Astrocyte (in vitro differentiated cells and primary cell): ENCODE measurements around the gene IP6K3. TPM values are rescaled to one million over a fixed set of nuclear protein-coding genes. Genes with fewer than 3 reads are reported as not detected.

Experiments used
- DNase-seq: peaks from one replicate; pipeline ENCODE4 v3.0.0-alpha.2; 2010; ENCODE audit warnings: low read depth
- FAIRE-seq: peaks from 2 replicates; lab custom pipeline; 2011; peaks lifted over from hg19 to GRCh38; lab: Jason Lieb, UNC
- H2AFZ ChIP-seq: 2 replicates; pipeline ENCODE4 v1.6.0; 2012; ENCODE audit warnings: low read depth, low read length, inconsistent platforms
- H3K27ac ChIP-seq: 2 replicates; pipeline ENCODE4 v1.5.1; 2011; ENCODE audit warnings: low read depth, low read length, inconsistent platforms
- H3K27me3 ChIP-seq: 2 replicates; pipeline ENCODE4 v1.6.0; 2011; ENCODE audit warnings: low read length, inconsistent platforms; ENCODE audit not compliant: insufficient read depth
- H3K36me3 ChIP-seq: 2 replicates; pipeline ENCODE4 v1.5.1; 2011; ENCODE audit warnings: low read length, inconsistent platforms; ENCODE audit not compliant: insufficient read depth
- H3K4me1 ChIP-seq: 2 replicates; pipeline ENCODE4 v1.5.1; 2011; ENCODE audit warnings: low read length, inconsistent platforms; ENCODE audit not compliant: insufficient read depth
- H3K4me2 ChIP-seq: 2 replicates; pipeline ENCODE4 v1.6.0; 2012; ENCODE audit warnings: low read length, inconsistent platforms
- H3K4me3 ChIP-seq: 2 replicates; pipeline ENCODE4 v1.5.1; 2011; ENCODE audit warnings: low read depth, mild to moderate bottlenecking, low read length, inconsistent platforms; ENCODE audit not compliant: insufficient read depth
- H3K79me2 ChIP-seq: 2 replicates; pipeline ENCODE4 v1.6.0; 2012; ENCODE audit warnings: mild to moderate bottlenecking, low read length, inconsistent platforms; ENCODE audit not compliant: insufficient read depth
- H3K9ac ChIP-seq: 2 replicates; pipeline ENCODE4 v1.6.0; 2012; ENCODE audit warnings: mild to moderate bottlenecking, low read length, inconsistent platforms
- H3K9me3 ChIP-seq: 2 replicates; pipeline ENCODE4 v1.5.1; 2012; ENCODE audit warnings: low read depth, mild to moderate bottlenecking, low read length, inconsistent platforms; ENCODE audit not compliant: insufficient read depth
- H4K20me1 ChIP-seq: 2 replicates; pipeline ENCODE4 v1.6.0; 2012; ENCODE audit warnings: low read length, inconsistent platforms; ENCODE audit not compliant: insufficient read depth
- H3K27ac Mint-ChIP-seq: one replicate; pipeline ENCODE4 v1.8.0; 2021; ENCODE audit warnings: mild to moderate bottlenecking, mixed read lengths; ENCODE audit not compliant: unreplicated experiment
- H3K27me3 Mint-ChIP-seq: one replicate; pipeline ENCODE4 v1.8.0; 2021; ENCODE audit warnings: low read depth, mixed read lengths; ENCODE audit not compliant: unreplicated experiment
- H3K36me3 Mint-ChIP-seq: one replicate; pipeline ENCODE4 v1.8.0; 2021; ENCODE audit warnings: low read depth, mixed read lengths; ENCODE audit not compliant: unreplicated experiment
- H3K4me1 Mint-ChIP-seq: one replicate; pipeline ENCODE4 v1.8.0; 2021; ENCODE audit warnings: low read depth, mixed read lengths; ENCODE audit not compliant: unreplicated experiment
- H3K4me3 Mint-ChIP-seq: one replicate; pipeline ENCODE4 v1.8.0; 2021; ENCODE audit warnings: mild to moderate bottlenecking, moderate library complexity, mixed read lengths; ENCODE audit not compliant: unreplicated experiment
- H3K9me3 Mint-ChIP-seq: one replicate; pipeline ENCODE4 v1.8.0; 2021; ENCODE audit warnings: mild to moderate bottlenecking, mixed read lengths; ENCODE audit not compliant: unreplicated experiment
- CTCF ChIP-seq: IDR thresholded peaks from 2 replicates; pipeline ENCODE4 v1.5.1; 2011; ENCODE audit warnings: low read depth, mild to moderate bottlenecking, inconsistent platforms, low read length, moderate library complexity; ENCODE audit not compliant: insufficient read depth
- EZH2 ChIP-seq: IDR thresholded peaks from 2 replicates; pipeline ENCODE4 v1.6.1; 2012; ENCODE audit warnings: mild to moderate bottlenecking, low read length, inconsistent platforms; ENCODE audit not compliant: insufficient read depth
- total RNA-seq: library from RNA; stranded (reverse); gene quantifications from 2 replicates; pipeline ENCODE4 v1.2.1, GENCODE V29; 2021

Gene IP6K3
- total RNA-seq, 1 donor from 2014 or later: 4.6 TPM

- peaks cover 9% of the 10 kb centered on the region for H3K27me3 Mint-ChIP-seq
- no peak for TF ChIP-seq CTCF
- no peak for TF ChIP-seq EZH2
Observed at GRCh38 chr6:33752646-33753015, 5.9 kb upstream of the IP6K3 start.

GRCh38 chr6:33751771-33752645, 5.3 kb upstream of the IP6K3 start:
- TF ChIP-seq EZH2 (no peak), CTCF (no peak)
- H3K4me3 Mint-ChIP-seq: no peak overlapping the region
- Histone ChIP-seq H2AFZ (no peak overlapping the region), H3K9me3 (no peaks in the 10 kb centered on the region), H3K4me1 (no peaks in the 10 kb centered on the region), H3K4me2 (no peak overlapping the region), H3K4me3 (no peak overlapping the region), H3K36me3 (no peaks in the 10 kb centered on the region), H3K27ac (no peak overlapping the region), H3K79me2 (no peaks in the 10 kb centered on the region), H4K20me1 (no peaks in the 10 kb centered on the region), H3K9ac (no peak overlapping the region), H3K27me3 (no peaks in the 10 kb centered on the region)
- H3K36me3 Mint-ChIP-seq: no peaks in the 10 kb centered on the region
- peaks cover 13% of the 10 kb centered on the region for H3K4me1 Mint-ChIP-seq
- DNase-seq: no peak
- FAIRE-seq: no peak
- H3K27me3 Mint-ChIP-seq: peaks cover 11% of the 10 kb centered on the region
- H3K27ac Mint-ChIP-seq: no peak overlapping the region
- no peaks in the 10 kb centered on the region for H3K9me3 Mint-ChIP-seq

More at GRCh38 chr6:33752646-33753015, 5.9 kb upstream of the IP6K3 start:
- no peak overlapping the region for H3K4me3 Mint-ChIP-seq
- no peaks in the 10 kb centered on the region for H3K36me3 ChIP-seq
- no peak overlapping the region for H3K27ac ChIP-seq
- no peak overlapping the region for H2AFZ ChIP-seq
- DNase-seq: no peak
- H3K9ac ChIP-seq: no peak overlapping the region
- no peaks in the 10 kb centered on the region for H4K20me1 ChIP-seq
- no peak overlapping the region for H3K4me2 ChIP-seq
- no peak overlapping the region for H3K27ac Mint-ChIP-seq
- no peaks in the 10 kb centered on the region for H3K9me3 Mint-ChIP-seq
- H3K4me1 Mint-ChIP-seq: peaks cover 7% of the 10 kb centered on the region
- no peaks in the 10 kb centered on the region for H3K9me3 ChIP-seq
- H3K36me3 Mint-ChIP-seq: no peaks in the 10 kb centered on the region
- H3K4me3 ChIP-seq: no peak overlapping the region
- H3K27me3 ChIP-seq: no peaks in the 10 kb centered on the region
- no peaks in the 10 kb centered on the region for H3K79me2 ChIP-seq
- no peak for FAIRE-seq
- H3K4me1 ChIP-seq: no peaks in the 10 kb centered on the region
